Measurements from ENCODE around the gene SYT9. TPM values are rescaled to one million over a fixed set of nuclear protein-coding genes. Genes with fewer than 3 reads are reported as not detected.

The SYT9 gene
- total and polyA plus RNA-seq, 2 of the 8 experiments (the other 6 are each of a cell fraction or from before 2014, with no cell fraction given) = 1.5 to 2.9 TPM

DNA sequence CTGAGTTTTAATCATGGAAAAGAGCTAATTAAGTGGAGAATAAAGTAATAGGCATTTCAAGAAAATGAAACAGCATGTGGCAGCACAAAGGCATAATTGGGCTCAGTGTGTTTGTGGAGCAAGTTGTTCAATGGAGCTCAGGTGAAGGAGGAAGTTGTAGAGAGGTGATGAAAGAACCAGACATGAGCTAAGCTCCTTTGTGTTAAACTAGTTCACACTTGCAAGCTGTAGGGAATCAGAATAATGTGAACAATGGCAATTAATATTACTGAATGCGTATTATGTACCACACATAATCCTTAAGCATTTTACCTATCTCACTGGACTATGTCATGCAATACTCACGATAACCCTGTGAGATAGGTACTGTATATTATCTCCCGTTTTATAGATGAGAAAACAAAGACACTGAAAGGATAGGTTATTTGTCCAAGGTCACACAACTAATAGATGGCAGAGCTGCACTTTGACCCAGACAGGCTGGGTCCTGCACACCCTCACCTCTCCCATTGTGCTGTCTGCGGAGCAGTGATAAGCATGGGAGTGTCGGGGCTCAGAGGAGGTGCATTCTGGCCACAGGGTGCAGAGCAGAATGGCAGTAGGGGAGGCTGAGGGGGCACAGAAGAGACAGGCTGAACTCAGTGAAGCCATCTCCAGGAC lies 242.5 kb downstream of the SYT9 start (continued):
- TF ChIP-seq PHF8 (conservative IDR thresholded peaks at IDR 0.05; ENCODE audit: low read depth, low read length) (no peak), SP1 (IDR thresholded peaks at IDR 0.05; ENCODE audit: low read depth, low read length) (no peak), CREB1 (IDR thresholded peaks at IDR 0.05) (no peak), EGR1 (IDR thresholded peaks at IDR 0.05; ENCODE audit: borderline replicate concordance, low read depth, low read length) (no peak), TBP (IDR thresholded peaks at IDR 0.05; ENCODE audit: low read depth, low read length) (no peak)

All from H1 (cell line).